ENCODE measurements around the gene ADGRB2. TPM values are rescaled to one million over a fixed set of nuclear protein-coding genes. Genes with fewer than 3 reads are reported as not detected.

ADGRB2 gene
- total and polyA plus RNA-seq, 2 of the 4 experiments (the other 2 are of a cell fraction), result 2.2 to 11.9 TPM

- TF ChIP-seq CEBPB (IDR thresholded peaks at IDR 0.05; ENCODE audit: low read depth, low read length) (peak; percentile 94), FOS (IDR thresholded peaks at IDR 0.05; ENCODE audit: low read depth, low read length) (peak; percentile 95)
Measured at GRCh38 chr1:31701091-31701736, 62.9 kb downstream of the ADGRB2 start (continued).

- no peak for DNase-seq
- Histone ChIP-seq H3K14ac (replicated peaks; ENCODE audit: low read depth, low read length) (peak overlapping the region; percentile 95), H3K4me3 (ENCODE audit: insufficient read depth, low read depth, low read length) (no peak overlapping the region), H3K23ac (ENCODE audit: low read depth, low read length) (peak overlapping the region; percentile 80), H3K18ac (ENCODE audit: low read depth, low read length) (peak overlapping the region; percentile 94), H2BK120ac (ENCODE audit: low read depth, low read length) (peak overlapping the region; percentile 98), H2AFZ (replicated peaks; ENCODE audit: low read length, poor library complexity) (peak overlapping the region; percentile 73), H4K91ac (ENCODE audit: insufficient read depth, low read depth, low read length) (peak overlapping the region; percentile 97), H2BK5ac (ENCODE audit: low read depth, low read length, poor library complexity, severe bottlenecking) (peak overlapping the region; percentile 94), H2AK5ac (ENCODE audit: low read depth, low read length) (peak overlapping the region; percentile 99), H3K9me3 (ENCODE audit: control insufficient read depth, insufficient read depth, low read length) (no peaks in the 10 kb centered on the region), H2BK15ac (ENCODE audit: low read depth, low read length) (peak overlapping the region; percentile 94; the same call in 2 of the 3 replicates), H3K9ac (ENCODE audit: low read depth, low read length) (peak overlapping the region; percentile 39), H3K4ac (ENCODE audit: low read depth, low read length) (peak overlapping the region; percentile 99), H3K4me2 (ENCODE audit: low read depth, low read length) (peak overlapping the region; percentile 60), H3K27me3 (ENCODE audit: control insufficient read depth, insufficient read depth, low read length) (no peaks in the 10 kb centered on the region), H2BK20ac (ENCODE audit: low read depth, low read length) (peak overlapping the region; percentile 96), H3K36me3 (ENCODE audit: control insufficient read depth, insufficient read depth, low read length) (peaks cover 43% of the 10 kb centered on the region), H3K56ac (ENCODE audit: extremely low read depth, insufficient read depth, low read length) (peak overlapping the region; percentile 52; the same call in 1 of the 2 replicates), H3K9me1 (ENCODE audit: insufficient read depth, low read length) (peaks cover 25% of the 10 kb centered on the region), H4K8ac (ENCODE audit: low read depth in 2 of 2, low read length in 2 of 2) (peak overlapping the region; percentile 53 to 75), H4K5ac (ENCODE audit: low read depth, low read length) (peak overlapping the region; percentile 58), H4K20me1 (ENCODE audit: insufficient read depth, low read length) (no peaks in the 10 kb centered on the region), H3K4me1 (ENCODE audit: control insufficient read depth, insufficient read depth, low read length) (peaks cover 40% of the 10 kb centered on the region), H3K79me1 (ENCODE audit: low read depth in 1 of 2, low read length in 2 of 2) (peaks cover 13 to 57% of the 10 kb centered on the region in 2 experiments), H2AK9ac (replicated peaks; ENCODE audit: low read depth, low read length, poor library complexity) (peak overlapping the region; percentile 86), H3K27ac (ENCODE audit: insufficient read depth, low read length) (peak overlapping the region; percentile 84)
- in situ Hi-C loops (cut with MboI; ENCODE audit: low sequenced_read_pairs) (no loop called here), dilution Hi-C loops (cut with HindIII; ENCODE audit: low sequenced_read_pairs, unreplicated experiment) (no loop called here), intact Hi-C loops (cut with micrococcal nuclease) (loop anchor here (2.0 to 5.0 kb wide), 2 partner anchors 47 to 136 kb away; no protein-coding TSS in a partner anchor)
- ChIA-PET POLR2A (ENCODE audit: unreplicated experiment) (interaction anchor here (1.2 to 1.8 kb wide), 2 partner anchors 10 to 15 kb away, joined by 4 read pairs; no protein-coding TSS in a partner anchor), CTCF (interaction anchor here (1.3 to 1.8 kb wide), 2 partner anchors 16 to 88 kb away, joined by 4 to 7 read pairs; no protein-coding TSS in a partner anchor)
- BruUV-seq (replicated peaks), result no TSS peak
- TF ChIP-seq MAFK (IDR thresholded peaks at IDR 0.05; ENCODE audit: low read depth, low read length) (peak; percentile 16; the same call in 1 of the 2 replicates), MXI1 (IDR thresholded peaks at IDR 0.05; ENCODE audit: borderline replicate concordance, low read depth, low read length) (no peak), SMC3 (IDR thresholded peaks at IDR 0.05; ENCODE audit: low read depth, low read length) (no peak), CEBPB (IDR thresholded peaks at IDR 0.05; ENCODE audit: low read depth, low read length) (no peak), CHD1 (IDR thresholded peaks at IDR 0.05; ENCODE audit: low read depth, low read length) (no peak), BHLHE40 (IDR thresholded peaks at IDR 0.05; ENCODE audit: low read depth, low read length) (no peak), FOS (IDR thresholded peaks at IDR 0.05; ENCODE audit: low read depth, low read length) (no peak), RAD21 (IDR thresholded peaks at IDR 0.05; ENCODE audit: low read length) (no peak)
- 80% methylated on average over 1 of the region's 7 CpGs; no CpG with 5 or more reads in 1 of the 2 experiments for WGBS, 2 experiments (ENCODE audit: extremely low coverage in 2 of 2, insufficient read length in 1 of 2)
- no peak for ATAC-seq (ENCODE audit: low read depth)
Measured at GRCh38 chr1:31700468-31701090, 63.6 kb downstream of the ADGRB2 start.

Data from IMR-90 (cell line).